SK-N-MC (cell line): ENCODE measurements around the gene DISC1.

Experiments
- EZH2 ChIP-seq: fragments of 200-600 bp; sonication (generic); IDR thresholded peaks from one replicate; pipeline ENCODE4 v1.6.1; 2017; ENCODE audit warnings: antibody characterized with exemption
- FOXP2 ChIP-seq: optimal IDR thresholded peaks from 2 replicates; pipeline ENCODE3; 2011; ENCODE audit warnings: mild to moderate bottlenecking, moderate library complexity; ENCODE audit not compliant: insufficient read depth; ENCODE audit errors: extremely low read length, control extremely low read depth
- POLR2AphosphoS5 ChIP-seq: IDR thresholded peaks from 2 replicates; pipeline ENCODE4 v1.6.1; 2012; ENCODE audit warnings: mild to moderate bottlenecking, low read depth, low read length, borderline replicate concordance

DNA sequence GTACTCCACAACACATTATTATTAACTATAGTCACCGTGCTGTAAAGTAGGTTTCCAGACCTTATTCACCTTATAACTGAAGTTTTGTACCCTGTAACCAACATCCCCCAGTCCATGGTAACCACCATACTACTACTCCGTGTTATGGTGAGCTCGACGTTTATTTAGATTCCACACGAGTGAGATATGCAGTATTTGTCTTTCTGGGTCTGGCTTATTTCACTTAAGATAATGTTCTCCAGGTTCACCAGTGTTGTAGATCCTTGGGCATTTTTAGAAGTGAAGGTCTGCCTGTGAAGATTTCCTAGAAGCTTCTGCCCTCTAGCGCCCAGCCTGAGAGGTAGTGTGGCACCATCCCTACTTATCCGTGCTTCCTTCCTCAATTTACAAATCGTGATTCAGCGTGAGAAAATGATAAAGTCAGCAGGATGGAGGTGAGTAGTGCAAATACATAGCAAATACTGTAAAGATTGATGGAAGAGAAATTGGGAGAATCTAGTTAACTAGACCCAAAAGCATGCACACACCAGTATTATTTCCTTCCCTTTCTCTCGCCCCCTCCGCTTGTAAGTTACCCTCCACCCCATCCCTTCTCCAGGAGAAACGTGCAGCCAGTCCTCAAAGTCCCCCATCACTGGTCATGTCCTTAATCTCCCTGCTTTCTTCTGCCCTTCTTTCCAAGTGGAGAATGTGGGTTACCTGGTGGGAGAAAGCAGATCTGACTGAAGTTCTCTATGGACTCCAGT, 36.0 kb upstream of the DISC1 start:
- TF ChIP-seq EZH2 = no peak
- TF ChIP-seq POLR2AphosphoS5 = no peak
- TF ChIP-seq FOXP2 = no peak
